H1 (cell line): Measurements from ENCODE around the gene INSM1. TPM values are rescaled to one million over a fixed set of nuclear protein-coding genes. Genes with fewer than 3 reads are reported as not detected.

Source experiments
- CTCF ChIA-PET: fragments of 300-600 bp; sonication (Branson Sonifier 250); formaldehyde crosslinking; loops from one replicate; lab custom pipeline; 2021; ENCODE audit not compliant: partially characterized antibody; lab: Charles Lee
- POLR2A ChIA-PET: fragments of 300-600 bp; sonication (Branson Sonifier 250); formaldehyde crosslinking; loops from one replicate; lab custom pipeline; 2021; ENCODE audit warnings: inconsistent platforms; ENCODE audit not compliant: partially characterized antibody; lab: Charles Lee
- DNase-seq, 2 experiments: peaks; one replicate each; pipeline versions ENCODE4 v3.0.0 to v3.0.0-alpha.2; 2010 to 2022; ENCODE audit warnings: low spot score in 2 of 2, low read depth in 1 of 2, mixed read lengths in 1 of 2
- FAIRE-seq: peaks from 2 replicates; lab custom pipeline; 2011; peaks lifted over from hg19 to GRCh38; lab: Jason Lieb, UNC
- H2AFZ ChIP-seq: 2 replicates; pipeline ENCODE4 v1.8.1; 2012; ENCODE audit warnings: low read length, inconsistent platforms
- H2AK5ac ChIP-seq: 2 replicates; pipeline ENCODE4 v1.6.1; 2013; ENCODE audit warnings: low read depth, low read length
- H2BK120ac ChIP-seq: replicated peaks from 2 replicates; pipeline ENCODE3; 2013; ENCODE audit warnings: low read depth, low read length, inconsistent platforms
- H2BK12ac ChIP-seq: 2 replicates; pipeline ENCODE4 v1.6.1; 2013; ENCODE audit warnings: low read depth, low read length
- H2BK15ac ChIP-seq: 2 replicates; pipeline ENCODE4 v1.6.1; 2013; ENCODE audit warnings: low read length
- H2BK20ac ChIP-seq: 2 replicates; pipeline ENCODE4 v1.6.1; 2013; ENCODE audit warnings: low read length
- H2BK5ac ChIP-seq: 2 replicates; pipeline ENCODE4 v1.6.1; 2013; ENCODE audit warnings: low read depth, low read length
- H3K14ac ChIP-seq: 2 replicates; pipeline ENCODE4 v1.6.1; 2013; ENCODE audit warnings: inconsistent platforms; ENCODE audit not compliant: insufficient read length
- H3K18ac ChIP-seq: 2 replicates; pipeline ENCODE4 v1.6.1; 2013; ENCODE audit warnings: low read length; ENCODE audit errors: extremely low read depth
- H3K23ac ChIP-seq: 2 replicates; pipeline ENCODE4 v1.6.1; 2013; ENCODE audit warnings: inconsistent platforms; ENCODE audit not compliant: insufficient read length
- H3K23me2 ChIP-seq: 2 replicates; pipeline ENCODE4 v1.6.1; 2013; ENCODE audit warnings: low read depth, low read length
- H3K27ac ChIP-seq: 2 replicates; pipeline ENCODE4 v1.6.1; 2011; ENCODE audit warnings: low read depth, low read length, inconsistent platforms
- H3K27me3 ChIP-seq, 4 experiments: replicated peaks in 1 of 4; 1 replicate in 1 of 4; 2 replicates in 3 of 4; pipeline versions ENCODE4 v1.6.1 to v1.8.1; 2011 to 2013; ENCODE audit warnings: low read length in 3 of 4, mild to moderate bottlenecking in 3 of 4, inconsistent platforms in 2 of 4, mixed read lengths in 2 of 4, moderate library complexity in 1 of 4; ENCODE audit not compliant: control insufficient read depth in 3 of 4, insufficient read depth in 3 of 4; ENCODE audit errors: extremely low read depth in 1 of 4
- H3K36me3 ChIP-seq, 4 experiments: 2 replicates each; pipeline versions ENCODE4 v1.6.1 to v1.8.1; 2011 to 2013; ENCODE audit warnings: mild to moderate bottlenecking in 4 of 4, low read length in 3 of 4, moderate library complexity in 2 of 4, control low read depth in 1 of 4, inconsistent platforms in 1 of 4; ENCODE audit not compliant: insufficient read depth in 4 of 4, control insufficient read depth in 2 of 4
- H3K4ac ChIP-seq: replicated peaks from 2 replicates; pipeline ENCODE3; 2013; ENCODE audit warnings: low read length, low read depth, mixed read lengths, inconsistent platforms; ENCODE audit not compliant: insufficient read length
- H3K4me1 ChIP-seq, 4 experiments: replicated peaks in 1 of 4; 1 replicate in 1 of 4; 2 replicates in 3 of 4; pipeline versions ENCODE4 v1.6.1 to v1.8.1; 2011 to 2013; ENCODE audit warnings: low read length in 3 of 4, inconsistent platforms in 2 of 4, mixed read lengths in 1 of 4; ENCODE audit not compliant: insufficient read depth in 4 of 4, control insufficient read depth in 3 of 4
- H3K4me2 ChIP-seq, 2 experiments: 2 replicates each; pipeline versions ENCODE4 v1.6.1 to v1.8.1; 2011 to 2013; ENCODE audit warnings: low read depth in 2 of 2, low read length in 2 of 2, control low read depth in 1 of 2, inconsistent platforms in 1 of 2, mild to moderate bottlenecking in 1 of 2; ENCODE audit not compliant: insufficient read depth in 1 of 2
- H3K4me3 ChIP-seq, 4 experiments: fragments of 200-600, 300-600 bp in 1 of 4; sonication (generic), shearing (Covaris generic), sonication (Bioruptor Twin) in 1 of 4; 2 replicates each; pipeline versions ENCODE4 v1.5.1 to v1.8.1; 2011 to 2016; ENCODE audit warnings: low read length in 4 of 4, low read depth in 3 of 4, control low read depth in 2 of 4, inconsistent platforms in 2 of 4, mild to moderate bottlenecking in 2 of 4, mixed read lengths in 1 of 4, moderate library complexity in 1 of 4; ENCODE audit not compliant: insufficient read depth in 2 of 4; ENCODE audit errors: extremely low read depth in 1 of 4
- H3K56ac ChIP-seq: replicated peaks from 2 replicates; pipeline ENCODE3; 2013; ENCODE audit warnings: low read depth, mild to moderate bottlenecking, mixed read lengths, low read length, inconsistent platforms; ENCODE audit not compliant: insufficient read length
- H3K79me1 ChIP-seq: 2 replicates; pipeline ENCODE4 v1.6.1; 2013; ENCODE audit warnings: low read depth, low read length, control low read depth
- H3K79me2 ChIP-seq, 2 experiments: 2 replicates each; pipeline versions ENCODE4 v1.6.1 to v1.8.1; 2012 to 2013; ENCODE audit warnings: low read length in 2 of 2, mild to moderate bottlenecking in 2 of 2, inconsistent platforms in 1 of 2; ENCODE audit not compliant: insufficient read depth in 2 of 2, control insufficient read depth in 1 of 2
- H3K9ac ChIP-seq, 4 experiments: replicated peaks in 1 of 4; 1 replicate in 1 of 4; 2 replicates in 3 of 4; pipeline versions ENCODE4 v1.6.1 to v1.8.1; 2011 to 2013; ENCODE audit warnings: low read depth in 3 of 4, low read length in 3 of 4, control low read depth in 2 of 4, mild to moderate bottlenecking in 2 of 4, moderate library complexity in 2 of 4, inconsistent platforms in 1 of 4; ENCODE audit errors: extremely low read depth in 1 of 4
- H3K9me3 ChIP-seq, 2 experiments: 2 replicates each; pipeline versions ENCODE4 v1.6.1 to v1.8.1; 2012 to 2013; ENCODE audit warnings: mild to moderate bottlenecking in 2 of 2, moderate library complexity in 2 of 2, control low read depth in 1 of 2, inconsistent platforms in 1 of 2, low read depth in 1 of 2, low read length in 1 of 2, mixed read lengths in 1 of 2; ENCODE audit not compliant: insufficient read depth in 2 of 2
- H4K20me1 ChIP-seq, 2 experiments: replicated peaks in 1 of 2; 2 replicates each; pipeline versions ENCODE3 to v1.8.1; 2011 to 2013; ENCODE audit warnings: inconsistent platforms in 2 of 2, low read length in 2 of 2, mild to moderate bottlenecking in 1 of 2; ENCODE audit not compliant: insufficient read depth in 2 of 2, control insufficient read depth in 1 of 2
- H4K5ac ChIP-seq: 2 replicates; pipeline ENCODE4 v1.6.1; 2013; ENCODE audit warnings: low read length, low read depth, mixed read lengths, inconsistent platforms; ENCODE audit not compliant: insufficient read length
- H4K8ac ChIP-seq: 2 replicates; pipeline ENCODE4 v1.8.0; 2013; ENCODE audit warnings: mild to moderate bottlenecking, moderate library complexity, low read length, inconsistent platforms; ENCODE audit not compliant: insufficient read depth; ENCODE audit errors: extremely low read depth
- H4K91ac ChIP-seq: replicated peaks from 2 replicates; pipeline ENCODE3; 2013; ENCODE audit warnings: low read length, mixed read lengths, inconsistent platforms; ENCODE audit not compliant: insufficient read length
- MAFK ChIP-seq: IDR thresholded peaks from 2 replicates; pipeline ENCODE4 v1.6.1; 2012; ENCODE audit warnings: low read depth, mild to moderate bottlenecking, improper control_type of control experiment, low read length
- SIRT6 ChIP-seq: IDR thresholded peaks from one replicate; pipeline ENCODE4 v1.7.1; 2012; ENCODE audit warnings: low read length, inconsistent platforms
- TBP ChIP-seq: IDR thresholded peaks from 2 replicates; pipeline ENCODE4 v1.6.1; 2011; ENCODE audit warnings: low read depth, low read length, improper control_type of control experiment
- WGBS, 2 experiments: shearing (Covaris generic) in 1 of 2; methylation state at CpG; one replicate each; pipeline versions ENCODE4 v1.1.6 to v1.1.7; 2013 to 2015; ENCODE audit warnings: low lambda C conversion rate in 2 of 2, mixed read lengths in 2 of 2, inconsistent platforms in 1 of 2, low coverage in 1 of 2, missing lambda C conversion rate in 1 of 2; ENCODE audit not compliant: insufficient replicate concordance in 2 of 2, insufficient coverage in 1 of 2, insufficient read length in 1 of 2; ENCODE audit errors: extremely low coverage in 1 of 2, missing lambda C conversion rate in 1 of 2; 5-methylcytosine and 5-hydroxymethylcytosine counted together
- polyA plus RNA-seq, 7 experiments: library from polyadenylated mRNA; depleted of rRNA in 3 of 7; stranded (reverse) in 5 of 7; unstranded in 2 of 7; fragments of >200 nt in 5 of 7; fragments of 200-250 nt in 2 of 7; gene quantifications; 1 replicate in 5 of 7; 2 replicates in 1 of 7; 4 replicates in 1 of 7; pipeline versions ENCODE4 v1.2.1 to v1.2.3, GENCODE V29; 2011 to 2013; ENCODE audit warnings: missing spikeins in 2 of 7, mixed read lengths in 2 of 7
- total RNA-seq: library from RNA; stranded (reverse); fragmentation: NEBNext Ultra II Directional; extraction: Animal tissue kit (Norgen Biotek cat#: 25700); gene quantifications from 2 replicates; pipeline ENCODE4 v1.2.1, GENCODE V29; 2021
- TF ChIP-seq, protein P1 (sequence below): IDR thresholded peaks from 2 replicates; pipeline ENCODE4 v1.6.1; 2012; ENCODE audit warnings: inconsistent platforms
- TF ChIP-seq, protein P2 (sequence below): IDR thresholded peaks from 2 replicates; pipeline ENCODE4 v1.6.1; 2012; ENCODE audit warnings: inconsistent platforms

Gene INSM1
- total and polyA plus RNA-seq, 2 of the 8 experiments (the other 6 are each of a cell fraction or from before 2014, with no cell fraction given): 0.86 to 2.5 TPM

DNA sequence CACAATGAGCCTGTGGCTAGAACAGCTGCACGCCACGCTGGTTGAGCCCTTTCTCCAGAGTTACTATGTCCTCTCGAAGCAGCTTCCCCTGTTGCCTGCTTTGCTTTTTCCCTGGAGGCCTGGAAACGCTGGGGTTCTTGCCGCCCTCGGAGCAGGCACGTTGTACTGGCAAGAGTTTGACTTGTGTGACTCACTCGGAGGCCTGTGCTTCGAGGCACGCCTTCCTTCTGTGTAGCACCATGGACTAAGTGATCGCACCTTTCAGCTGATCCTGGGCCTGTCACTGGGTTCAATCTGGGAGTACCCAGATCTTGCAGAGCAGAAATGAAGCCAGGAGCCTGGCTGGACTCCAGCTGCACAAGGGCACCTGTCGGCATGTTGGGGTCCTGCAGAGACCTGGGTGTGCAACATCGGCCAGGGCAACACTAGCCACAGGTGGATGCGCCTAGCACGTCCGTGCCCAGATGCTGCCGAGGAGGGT, 5.2 kb downstream of the INSM1 start:
- Histone ChIP-seq H3K9me3 (no peaks in the 10 kb centered on the region), H4K5ac (no peak overlapping the region), H3K36me3 (no peaks in the 10 kb centered on the region), H3K27me3 (peaks cover 18 to 55% (median 39%) of the 10 kb centered on the region in 4 experiments), H2BK5ac (peak overlapping the region; percentile 6; the same call in 1 of the 2 replicates), H4K8ac (peak overlapping the region; percentile 39; the same call in 1 of the 2 replicates), H3K56ac (no peak overlapping the region), H3K18ac (peak overlapping the region; percentile 12; the same call in 1 of the 2 replicates), H2AK5ac (no peak overlapping the region), H3K9ac (no peak overlapping the region; a peak in 1 of 7 replicates), H2BK120ac (peak overlapping the region; percentile 9), H3K14ac (no peak overlapping the region), H3K79me2 (no peaks in the 10 kb centered on the region), H3K4me1 (peaks cover 9 to 33% (median 15%) of the 10 kb centered on the region in 4 experiments), H3K4me3 (no peak overlapping the region), H4K20me1 (no peaks in the 10 kb centered on the region), H3K23ac (no peak overlapping the region), H3K4ac (no peak overlapping the region), H2AFZ (no peak overlapping the region), H3K79me1 (no peaks in the 10 kb centered on the region), H3K27ac (no peak overlapping the region), H2BK12ac (peak overlapping the region; percentile 95), H3K4me2 (peak overlapping the region in 1 of 2 experiments; percentile 84; a peak in 1 of 4 replicates), H4K91ac (peak overlapping the region; percentile 29), H2BK15ac (0 out of 2 replicates have a peak overlapping the region, but pooled peaks have one; percentile 3), H3K23me2 (peaks cover 12% of the 10 kb centered on the region; the same call in 1 of the 2 replicates), H2BK20ac (peak overlapping the region; percentile 81; the same call in 1 of the 2 replicates)
- FAIRE-seq (no peak), DNase-seq (no peak)
- ChIA-PET POLR2A (interaction anchor here (0.9 to 2.6 kb wide), 2 partner anchors 9 to 11 kb away, joined by 3 to 6 read pairs; no protein-coding TSS in a partner anchor), CTCF (interaction anchor here (1.1 to 2.9 kb wide), 5 partner anchors 8 to 221 kb away, joined by 3 to 11 read pairs (median 5); no protein-coding TSS in a partner anchor)
- 74% methylated on average over 14 of the region's 17 CpGs; no CpG with 5 or more reads in 1 of the 2 experiments for WGBS, 2 experiments
- TF ChIP-seq, protein P1, sequence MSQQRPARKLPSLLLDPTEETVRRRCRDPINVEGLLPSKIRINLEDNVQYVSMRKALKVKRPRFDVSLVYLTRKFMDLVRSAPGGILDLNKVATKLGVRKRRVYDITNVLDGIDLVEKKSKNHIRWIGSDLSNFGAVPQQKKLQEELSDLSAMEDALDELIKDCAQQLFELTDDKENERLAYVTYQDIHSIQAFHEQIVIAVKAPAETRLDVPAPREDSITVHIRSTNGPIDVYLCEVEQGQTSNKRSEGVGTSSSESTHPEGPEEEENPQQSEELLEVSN: peak; percentile 64
- no peak for TF ChIP-seq MAFK
- no peak for TF ChIP-seq SIRT6
- TF ChIP-seq, protein P2, sequence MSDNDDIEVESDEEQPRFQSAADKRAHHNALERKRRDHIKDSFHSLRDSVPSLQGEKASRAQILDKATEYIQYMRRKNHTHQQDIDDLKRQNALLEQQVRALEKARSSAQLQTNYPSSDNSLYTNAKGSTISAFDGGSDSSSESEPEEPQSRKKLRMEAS: peak; percentile 51; the same call in 1 of the 2 replicates
- TF ChIP-seq TBP: no peak
